Keratinocyte (primary cell): ENCODE data around the gene METTL27.

Experiments used
- CTCF ChIP-seq, 3 experiments: IDR thresholded peaks in 1 of 3; conservative IDR thresholded peaks in 1 of 3; optimal IDR thresholded peaks in 1 of 3; 2 replicates in 2 of 3; 3 replicates in 1 of 3; pipeline versions ENCODE3 to v1.5.1; 2011; ENCODE audit warnings: low read length in 3 of 3, mild to moderate bottlenecking in 3 of 3, moderate library complexity in 2 of 3, control low read depth in 1 of 3, inconsistent platforms in 1 of 3; ENCODE audit not compliant: insufficient read depth in 2 of 3; ENCODE audit errors: extremely low read depth in 1 of 3
- EZH2 ChIP-seq: IDR thresholded peaks from one replicate; pipeline ENCODE4 v1.6.1; 2012; ENCODE audit warnings: inconsistent platforms, mild to moderate bottlenecking, low read length, moderate library complexity

GRCh38 chr7:73820013-73820412 is 22.3 kb downstream of the METTL27 start:
- TF ChIP-seq CTCF (optimal IDR thresholded peaks at IDR 0.05 in 1 of 3, IDR thresholded peaks at IDR 0.05 in 1 of 3, conservative IDR thresholded peaks at IDR 0.05 in 1 of 3; ENCODE audit: extremely low read depth in 1 of 3, insufficient read depth in 2 of 3, low read length in 3 of 3) = no peak
- TF ChIP-seq EZH2 = no peak
